ENCODE measurements around the gene C16orf96. TPM values are rescaled to one million over a fixed set of nuclear protein-coding genes. Genes with fewer than 3 reads are reported as not detected.

Gene C16orf96
- total RNA-seq, 1 experiment from 2014 or later, result 0.10 TPM

- TF ChIP-seq ELF1 (IDR thresholded peaks at IDR 0.05; ENCODE audit: borderline replicate concordance, low read depth) (no peak), JUND (IDR thresholded peaks at IDR 0.05) (no peak), TCF7L2 (IDR thresholded peaks at IDR 0.05; ENCODE audit: borderline replicate concordance, extremely low read depth, insufficient read depth, insufficient read length) (no peak), FOSL1 (IDR thresholded peaks at IDR 0.05; ENCODE audit: low read depth) (no peak), MAX (IDR thresholded peaks at IDR 0.05) (no peak), EGR1 (IDR thresholded peaks at IDR 0.05; ENCODE audit: low read depth) (no peak)
- TF ChIP-seq, protein P1, sequence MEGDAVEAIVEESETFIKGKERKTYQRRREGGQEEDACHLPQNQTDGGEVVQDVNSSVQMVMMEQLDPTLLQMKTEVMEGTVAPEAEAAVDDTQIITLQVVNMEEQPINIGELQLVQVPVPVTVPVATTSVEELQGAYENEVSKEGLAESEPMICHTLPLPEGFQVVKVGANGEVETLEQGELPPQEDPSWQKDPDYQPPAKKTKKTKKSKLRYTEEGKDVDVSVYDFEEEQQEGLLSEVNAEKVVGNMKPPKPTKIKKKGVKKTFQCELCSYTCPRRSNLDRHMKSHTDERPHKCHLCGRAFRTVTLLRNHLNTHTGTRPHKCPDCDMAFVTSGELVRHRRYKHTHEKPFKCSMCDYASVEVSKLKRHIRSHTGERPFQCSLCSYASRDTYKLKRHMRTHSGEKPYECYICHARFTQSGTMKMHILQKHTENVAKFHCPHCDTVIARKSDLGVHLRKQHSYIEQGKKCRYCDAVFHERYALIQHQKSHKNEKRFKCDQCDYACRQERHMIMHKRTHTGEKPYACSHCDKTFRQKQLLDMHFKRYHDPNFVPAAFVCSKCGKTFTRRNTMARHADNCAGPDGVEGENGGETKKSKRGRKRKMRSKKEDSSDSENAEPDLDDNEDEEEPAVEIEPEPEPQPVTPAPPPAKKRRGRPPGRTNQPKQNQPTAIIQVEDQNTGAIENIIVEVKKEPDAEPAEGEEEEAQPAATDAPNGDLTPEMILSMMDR (IDR thresholded peaks at IDR 0.05 in 2 of 3, conservative IDR thresholded peaks at IDR 0.05 in 1 of 3; ENCODE audit: borderline replicate concordance in 1 of 3, insufficient read depth in 1 of 3, low read depth in 2 of 3, low read length in 2 of 3), result no peak
- TF ChIP-seq, protein P2, sequence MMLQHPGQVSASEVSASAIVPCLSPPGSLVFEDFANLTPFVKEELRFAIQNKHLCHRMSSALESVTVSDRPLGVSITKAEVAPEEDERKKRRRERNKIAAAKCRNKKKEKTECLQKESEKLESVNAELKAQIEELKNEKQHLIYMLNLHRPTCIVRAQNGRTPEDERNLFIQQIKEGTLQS (IDR thresholded peaks at IDR 0.05), result no peak
These were observed 54.2 kb downstream of the C16orf96 start (continued) for GRCh38 chr16:4610011-4611005.

DNA sequence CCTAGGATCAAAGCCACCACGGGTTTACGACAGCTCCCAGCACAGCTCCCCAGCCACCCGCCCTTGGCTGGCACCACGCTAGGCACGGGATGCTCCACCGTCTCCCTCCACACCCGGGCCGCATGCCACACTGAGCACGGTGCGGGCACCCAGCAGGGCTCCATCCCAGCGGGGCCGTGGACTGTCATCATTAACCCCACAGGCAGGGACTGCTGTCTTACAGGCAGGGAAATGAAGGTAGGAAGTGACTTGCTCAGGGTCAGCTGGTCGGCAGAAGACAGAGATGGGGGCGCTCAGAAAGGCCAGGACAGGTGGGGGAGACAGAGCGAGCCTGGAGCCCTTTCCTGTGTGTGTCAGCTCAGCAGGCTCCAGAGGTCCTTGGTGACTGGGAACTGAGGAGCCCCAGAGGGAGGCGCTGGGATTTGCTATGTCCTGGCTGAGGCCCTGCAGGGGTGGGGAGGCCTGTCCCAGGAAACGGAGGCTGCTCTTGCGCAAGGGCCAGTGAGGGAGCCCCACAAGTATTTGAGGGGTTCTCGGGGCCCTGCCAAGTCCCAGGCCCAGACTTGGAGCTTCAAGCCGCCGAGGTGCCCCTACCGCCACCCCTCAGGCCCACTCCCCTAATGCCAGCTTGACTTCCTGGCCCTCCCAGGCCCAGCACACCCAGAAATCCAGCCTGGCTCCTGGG, 55.3 kb downstream of the C16orf96 start:
- ChIA-PET RAD21 (ENCODE audit: low non-redundant PET in 1 of 2, low total read pairs in 2 of 2, uncharacterized antibody in 2 of 2, unreplicated experiment in 2 of 2) (no interaction called here), POLR2A (no interaction called here), CTCF (no interaction called here)
- Histone ChIP-seq H3K79me2 (ENCODE audit: insufficient read depth, low read length) (peaks cover 39% of the 10 kb centered on the region), H4K20me1 (ENCODE audit: insufficient read depth) (no peaks in the 10 kb centered on the region), H3K4me3 (replicated peaks in 1 of 2; ENCODE audit: low read depth in 1 of 2, low read length in 2 of 2) (no peak overlapping the region), H3K36me3 (ENCODE audit: control insufficient read depth in 1 of 2, insufficient read depth in 2 of 2, low read length in 2 of 2) (peaks cover 0 to 12% of the 10 kb centered on the region in 2 experiments; a peak in 3 of 4 replicates), H3K9me3 (ENCODE audit: control insufficient read depth in 1 of 2, insufficient read depth in 1 of 2, low read depth in 1 of 2, low read length in 2 of 2) (no peaks in the 10 kb centered on the region), H3K9me2 (ENCODE audit: insufficient read depth) (no peaks in the 10 kb centered on the region), H3K27ac (ENCODE audit: low read depth, low read length) (no peak overlapping the region; the same call in 1 of the 2 replicates), H2AFZ (ENCODE audit: low read depth, low read length, poor library complexity, severe bottlenecking) (no peak overlapping the region), H3K9ac (ENCODE audit: low read length) (no peak overlapping the region), H3K4me1 (ENCODE audit: control insufficient read depth in 1 of 2, insufficient read depth in 2 of 2, low read length in 2 of 2) (peaks cover 19 to 28% of the 10 kb centered on the region in 2 experiments), H3K27me3 (ENCODE audit: insufficient read depth, low read length) (no peaks in the 10 kb centered on the region), H3K4me2 (ENCODE audit: low read length) (no peak overlapping the region)
- intact Hi-C loops (cut with micrococcal nuclease), result loop anchor here (10.0 kb wide), 1 partner anchor 187 kb away; the partner anchor contains the start of gene DNAJA3
- DNase-seq (ENCODE audit: low read depth, low spot score) (no peak), ATAC-seq (no peak)
- BruUV-seq (replicated peaks), result no TSS peak
- TF ChIP-seq SP1 (IDR thresholded peaks at IDR 0.05; ENCODE audit: low read depth) (no peak), CEBPB (IDR thresholded peaks at IDR 0.05; ENCODE audit: low read depth) (no peak), ELF1 (IDR thresholded peaks at IDR 0.05; ENCODE audit: borderline replicate concordance, low read depth) (no peak), REST (IDR thresholded peaks at IDR 0.05; ENCODE audit: low read depth) (no peak), JUND (IDR thresholded peaks at IDR 0.05) (no peak), ZBTB33 (IDR thresholded peaks at IDR 0.05; ENCODE audit: extremely low read depth, insufficient replicate concordance, low read length) (no peak), SIN3A (IDR thresholded peaks at IDR 0.05; ENCODE audit: low read depth) (no peak)
- TF ChIP-seq, protein P2 (IDR thresholded peaks at IDR 0.05), result no peak
